Measurements from ENCODE around the gene NLRP14.

GRCh38 chr11:7019500-7020182 is 638 bp upstream of the NLRP14 start:
- TF ChIP-seq CTCF (IDR thresholded peaks at IDR 0.05; ENCODE audit: insufficient read depth, low read length, poor library complexity, severe bottlenecking) (no peak), EZH2phosphoT487 (conservative IDR thresholded peaks at IDR 0.05; ENCODE audit: low read length) (no peak)
